NCI-H774 (cell line): ENCODE results near the gene CFAP157.

Source experiments
- DNase-seq: peaks from one replicate; lab custom pipeline; 2025; lab: John Stamatoyannopoulos, UW

Gene CFAP157

GRCh38 chr9:127715470-127716337, 8.9 kb downstream of the CFAP157 start, which contains the start of the genes PTRH1 and TTC16:
Gene PTRH1 (minus strand): TSS chr9:127715663. CDS start chr9:127715639, 24 bp downstream.
Gene TTC16 (plus strand): TSS chr9:127716079. CDS start chr9:127716146, 67 bp downstream.
- DNase-seq: peak; percentile 97

- no peak for DNase-seq
Measured at GRCh38 chr9:127716412-127716811, 9.6 kb downstream of the CFAP157 start.

GRCh38 chr9:127717766-127718165, 11.0 kb downstream of the CFAP157 start:
- DNase-seq: no peak

- DNase-seq: no peak
Measured at GRCh38 chr9:127720031-127720864, 13.5 kb downstream of the CFAP157 start.

GRCh38 chr9:127720865-127721227, 14.1 kb downstream of the CFAP157 start:
- DNase-seq: no peak

GRCh38 chr9:127721391-127721821, 14.6 kb downstream of the CFAP157 start:
- DNase-seq: no peak

GRCh38 chr9:127722055-127722745, 15.4 kb downstream of the CFAP157 start:
- no peak for DNase-seq

GRCh38 chr9:127723013-127723412, 16.2 kb downstream of the CFAP157 start:
- no peak for DNase-seq

GRCh38 chr9:127723444-127723843, 16.7 kb downstream of the CFAP157 start:
- peak; percentile 46 for DNase-seq

GRCh38 chr9:127724012-127724411, 17.2 kb downstream of the CFAP157 start:
- DNase-seq: peak; percentile 35

GRCh38 chr9:127726871-127727270, 20.1 kb downstream of the CFAP157 start:
- DNase-seq: no peak

GRCh38 chr9:127728808-127729207, 22.0 kb downstream of the CFAP157 start:
- no peak for DNase-seq

GRCh38 chr9:127729522-127730256, 22.9 kb downstream of the CFAP157 start:
- no peak for DNase-seq

- DNase-seq: no peak
Measured at GRCh38 chr9:127730262-127730661, 23.5 kb downstream of the CFAP157 start.

GRCh38 chr9:127730799-127731410, 24.1 kb downstream of the CFAP157 start:
- DNase-seq: no peak

GRCh38 chr9:127731938-127732337, 25.1 kb downstream of the CFAP157 start:
- DNase-seq: no peak

- DNase-seq: no peak
Measured at GRCh38 chr9:127732444-127732843, 25.7 kb downstream of the CFAP157 start.

GRCh38 chr9:127733614-127734013, 26.8 kb downstream of the CFAP157 start:
- DNase-seq: no peak

- no peak for DNase-seq
Measured at GRCh38 chr9:127734247-127734746, 27.5 kb downstream of the CFAP157 start.

- peak; percentile 99 for DNase-seq
Measured at GRCh38 chr9:127734747-127735529, 28.1 kb downstream of the CFAP157 start, which contains the start of gene TOR2A. Gene TOR2A (minus strand): TSS chr9:127735294. CDS start chr9:127735270, 24 bp downstream.
